Gastroesophageal sphincter (tissue), 3 donors: ENCODE results near the gene MAP2K6.

Experiments
- POLR2A ChIP-seq, 2 donors: fragments of 450-650 bp; IDR thresholded peaks; one replicate each; pipeline ENCODE4 v1.6.1; 2017; ENCODE audit warnings: antibody characterized with exemption in 2 of 2, mild to moderate bottlenecking in 2 of 2, moderate library complexity in 1 of 2
- POLR2AphosphoS5 ChIP-seq: sonication (generic); formaldehyde crosslinking; IDR thresholded peaks from one replicate; pipeline ENCODE4 v1.6.1; 2017; ENCODE audit warnings: antibody characterized with exemption
- TF ChIP-seq, protein P1 (sequence below), 4 experiments: fragments of 200-600 bp in 2 of 4; fragments of 450-650 bp in 2 of 4; sonication (generic) in 1 of 4; IDR thresholded peaks; one replicate each; pipeline ENCODE4 v1.5.1; 2017 to 2019; ENCODE audit warnings: antibody characterized with exemption in 4 of 4, mild to moderate bottlenecking in 2 of 4, moderate library complexity in 2 of 4

DNA sequence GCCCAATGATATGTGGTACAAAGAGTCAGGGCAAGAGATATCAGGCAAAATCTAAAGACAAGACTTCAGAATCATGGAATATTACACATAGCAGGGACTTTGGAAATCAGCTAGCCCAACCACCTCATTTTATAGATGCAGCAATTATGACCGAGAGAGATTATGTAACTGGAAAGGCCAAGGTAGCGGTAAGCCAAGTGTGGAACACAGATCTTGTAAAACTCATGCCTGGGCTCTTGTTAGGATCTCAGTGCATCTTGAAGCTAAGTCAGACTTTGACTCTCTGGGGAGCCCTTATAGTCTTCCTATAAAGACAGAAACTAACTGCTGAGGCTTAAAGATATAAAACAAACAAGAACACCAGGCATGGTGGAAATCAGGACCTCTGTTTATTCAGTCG, 18.6 kb downstream of the MAP2K6 start:
- TF ChIP-seq POLR2A (IDR thresholded peaks at IDR 0.05) = no peak
- TF ChIP-seq, protein P1, sequence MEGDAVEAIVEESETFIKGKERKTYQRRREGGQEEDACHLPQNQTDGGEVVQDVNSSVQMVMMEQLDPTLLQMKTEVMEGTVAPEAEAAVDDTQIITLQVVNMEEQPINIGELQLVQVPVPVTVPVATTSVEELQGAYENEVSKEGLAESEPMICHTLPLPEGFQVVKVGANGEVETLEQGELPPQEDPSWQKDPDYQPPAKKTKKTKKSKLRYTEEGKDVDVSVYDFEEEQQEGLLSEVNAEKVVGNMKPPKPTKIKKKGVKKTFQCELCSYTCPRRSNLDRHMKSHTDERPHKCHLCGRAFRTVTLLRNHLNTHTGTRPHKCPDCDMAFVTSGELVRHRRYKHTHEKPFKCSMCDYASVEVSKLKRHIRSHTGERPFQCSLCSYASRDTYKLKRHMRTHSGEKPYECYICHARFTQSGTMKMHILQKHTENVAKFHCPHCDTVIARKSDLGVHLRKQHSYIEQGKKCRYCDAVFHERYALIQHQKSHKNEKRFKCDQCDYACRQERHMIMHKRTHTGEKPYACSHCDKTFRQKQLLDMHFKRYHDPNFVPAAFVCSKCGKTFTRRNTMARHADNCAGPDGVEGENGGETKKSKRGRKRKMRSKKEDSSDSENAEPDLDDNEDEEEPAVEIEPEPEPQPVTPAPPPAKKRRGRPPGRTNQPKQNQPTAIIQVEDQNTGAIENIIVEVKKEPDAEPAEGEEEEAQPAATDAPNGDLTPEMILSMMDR (IDR thresholded peaks at IDR 0.05) = no peak
- no peak for TF ChIP-seq POLR2AphosphoS5
